ENCODE results near the gene RNF130. TPM values are rescaled to one million over a fixed set of nuclear protein-coding genes. Genes with fewer than 3 reads are reported as not detected.

The RNF130 gene
- total RNA-seq, 1 donor from 2014 or later = 103 TPM

- Histone ChIP-seq H3K4me1 (no peaks in the 10 kb centered on the region), H3K4me3 (no peak overlapping the region), H3K9me3 (no peaks in the 10 kb centered on the region), H3K36me3 (no peaks in the 10 kb centered on the region), H3K27ac (no peak overlapping the region), H3K27me3 (no peaks in the 10 kb centered on the region)
- TF ChIP-seq POLR2A (IDR thresholded peaks at IDR 0.05) = no peak
- no peak for TF ChIP-seq POLR2AphosphoS5 (IDR thresholded peaks at IDR 0.05; ENCODE audit: insufficient read depth in 1 of 2, low read depth in 1 of 2)
- no peak for TF ChIP-seq CTCF (IDR thresholded peaks at IDR 0.05)
- intact Hi-C loops (cut with DNase I) = no loop called here
- no peak for DNase-seq (ENCODE audit: extremely low spot score in 2 of 2)
These were observed 9.9 kb upstream of the RNF130 start for GRCh38 chr5:180081481-180081880.

GRCh38 chr5:180080486-180081280 is 9.1 kb upstream of the RNF130 start:
- intact Hi-C loops (cut with DNase I) = no loop called here
- Histone ChIP-seq H3K4me3 (no peak overlapping the region), H3K4me1 (no peaks in the 10 kb centered on the region), H3K36me3 (no peaks in the 10 kb centered on the region), H3K9me3 (no peaks in the 10 kb centered on the region), H3K27me3 (no peaks in the 10 kb centered on the region), H3K27ac (no peak overlapping the region)
- TF ChIP-seq POLR2A (IDR thresholded peaks at IDR 0.05) (no peak), CTCF (IDR thresholded peaks at IDR 0.05) (no peak), POLR2AphosphoS5 (IDR thresholded peaks at IDR 0.05; ENCODE audit: insufficient read depth in 1 of 2, low read depth in 1 of 2) (no peak)
- no peak for DNase-seq (ENCODE audit: extremely low spot score in 2 of 2)

GRCh38 chr5:180079702-180080466 is 8.3 kb upstream of the RNF130 start:
- no peak for DNase-seq (ENCODE audit: extremely low spot score in 2 of 2)

GRCh38 chr5:180078348-180078747 is 6.8 kb upstream of the RNF130 start:
- H3K36me3 ChIP-seq = no peaks in the 10 kb centered on the region
- H3K4me1 ChIP-seq = no peaks in the 10 kb centered on the region
- H3K4me3 ChIP-seq = no peak overlapping the region
- H3K27ac ChIP-seq = no peak overlapping the region
- no peak for TF ChIP-seq CTCF (IDR thresholded peaks at IDR 0.05)
- TF ChIP-seq POLR2AphosphoS5 (IDR thresholded peaks at IDR 0.05; ENCODE audit: insufficient read depth in 1 of 2, low read depth in 1 of 2) = no peak
- TF ChIP-seq POLR2A (IDR thresholded peaks at IDR 0.05) = no peak
- no peaks in the 10 kb centered on the region for H3K27me3 ChIP-seq
- intact Hi-C loops (cut with DNase I) = no loop called here
- no peak for DNase-seq (ENCODE audit: extremely low spot score in 2 of 2)
- H3K9me3 ChIP-seq = no peaks in the 10 kb centered on the region

More at GRCh38 chr5:180079702-180080466, 8.3 kb upstream of the RNF130 start:
- H3K36me3 ChIP-seq = no peaks in the 10 kb centered on the region
- no peak overlapping the region for H3K27ac ChIP-seq
- H3K27me3 ChIP-seq = no peaks in the 10 kb centered on the region
- no peaks in the 10 kb centered on the region for H3K9me3 ChIP-seq
- H3K4me3 ChIP-seq = no peak overlapping the region
- intact Hi-C loops (cut with DNase I) = no loop called here
- TF ChIP-seq POLR2A (IDR thresholded peaks at IDR 0.05) (no peak), POLR2AphosphoS5 (IDR thresholded peaks at IDR 0.05; ENCODE audit: insufficient read depth in 1 of 2, low read depth in 1 of 2) (no peak), CTCF (IDR thresholded peaks at IDR 0.05) (no peak)
- H3K4me1 ChIP-seq = no peaks in the 10 kb centered on the region

Measured in vagina (tissue), 2 donors.